Neural progenitor cell (in vitro differentiated cells): ENCODE data around the gene SLC25A47. TPM values are rescaled to one million over a fixed set of nuclear protein-coding genes. Genes with fewer than 3 reads are reported as not detected.

Experiments used
- DNase-seq: peaks from one replicate; pipeline ENCODE4 v3.0.0-alpha.2; 2016; ENCODE audit warnings: low spot score
- H2AFZ ChIP-seq: fragments of 200-600 bp; sonication (generic); replicated peaks from 2 replicates; pipeline ENCODE4 v1.6.1; 2016; ENCODE audit warnings: antibody characterized with exemption
- H3F3A ChIP-seq: fragments of 200-600 bp; sonication (generic); 2 replicates; pipeline ENCODE4 v1.6.1; 2016; ENCODE audit warnings: antibody characterized with exemption, low read depth
- H3K27ac ChIP-seq: fragments of 200-600 bp; sonication (generic); 2 replicates; pipeline ENCODE4 v1.5.1; 2016; ENCODE audit warnings: mild to moderate bottlenecking
- H3K27me3 ChIP-seq: fragments of 200-600 bp; sonication (generic); 2 replicates; pipeline ENCODE4 v1.6.1; 2016; ENCODE audit warnings: mild to moderate bottlenecking, moderate library complexity
- H3K36me3 ChIP-seq: fragments of 200-600 bp; sonication (generic); 2 replicates; pipeline ENCODE4 v1.5.1; 2016
- H3K4me1 ChIP-seq: fragments of 200-600 bp; sonication (generic); 2 replicates; pipeline ENCODE4 v1.6.1; 2016; ENCODE audit warnings: mixed run types
- H3K4me2 ChIP-seq: fragments of 200-600 bp; sonication (generic); 2 replicates; pipeline ENCODE4 v1.6.1; 2016
- H3K4me3 ChIP-seq: fragments of 200-600 bp; sonication (generic); 2 replicates; pipeline ENCODE4 v1.5.1; 2016
- H3K79me2 ChIP-seq: fragments of 200-600 bp; sonication (generic); 2 replicates; pipeline ENCODE4 v1.6.1; 2016; ENCODE audit warnings: low read depth
- H3K9ac ChIP-seq: fragments of 200-600 bp; sonication (generic); 2 replicates; pipeline ENCODE4 v1.6.1; 2016
- H3K9me3 ChIP-seq: fragments of 200-600 bp; sonication (generic); 2 replicates; pipeline ENCODE4 v1.5.1; 2016; ENCODE audit warnings: low read depth
- H4K20me1 ChIP-seq: fragments of 200-600 bp; sonication (generic); 2 replicates; pipeline ENCODE4 v1.6.1; 2016; ENCODE audit warnings: low read depth
- H3K27ac Mint-ChIP-seq: 3 replicates; pipeline ENCODE4 v1.8.0; 2021; ENCODE audit warnings: mixed read lengths
- H3K27me3 Mint-ChIP-seq: 2 replicates; pipeline ENCODE4 v1.8.0; 2022; ENCODE audit warnings: low read depth, mild to moderate bottlenecking, inconsistent platforms, moderate library complexity, mixed read lengths; ENCODE audit not compliant: insufficient read depth
- H3K36me3 Mint-ChIP-seq: 3 replicates; pipeline ENCODE4 v1.8.0; 2021; ENCODE audit warnings: mixed read lengths
- H3K4me1 Mint-ChIP-seq: 3 replicates; pipeline ENCODE4 v1.8.0; 2021; ENCODE audit warnings: mixed read lengths
- H3K4me3 Mint-ChIP-seq: 3 replicates; pipeline ENCODE4 v1.8.0; 2021; ENCODE audit warnings: mild to moderate bottlenecking, moderate library complexity, mixed read lengths
- H3K9me3 Mint-ChIP-seq: 3 replicates; pipeline ENCODE4 v1.8.0; 2020; ENCODE audit warnings: mixed read lengths
- CTCF ChIP-seq: fragments of 200-600 bp; sonication (generic); IDR thresholded peaks from 2 replicates; pipeline ENCODE4 v1.5.1; 2017; ENCODE audit warnings: antibody characterized with exemption, mild to moderate bottlenecking
- EZH2 ChIP-seq: fragments of 200-600 bp; sonication (generic); IDR thresholded peaks from 2 replicates; pipeline ENCODE4 v1.6.1; 2017; ENCODE audit warnings: antibody characterized with exemption, mild to moderate bottlenecking, moderate library complexity
- EZH2phosphoT487 ChIP-seq: fragments of 200-600 bp; sonication (generic); IDR thresholded peaks from 2 replicates; pipeline ENCODE4 v1.6.1; 2017; ENCODE audit warnings: antibody characterized with exemption
- total RNA-seq: library from RNA; depleted of rRNA; stranded (reverse); fragments of >200 nt; gene quantifications from 2 replicates; pipeline ENCODE4 v1.2.3, GENCODE V29; 2015; ENCODE audit warnings: low replicate concordance

Gene SLC25A47
- total RNA-seq, 1 donor from 2014 or later = not detected

- Histone ChIP-seq H3K4me2 (no peak overlapping the region), H3F3A (peaks cover 18% of the 10 kb centered on the region), H3K79me2 (peaks cover 25% of the 10 kb centered on the region), H3K4me1 (no peaks in the 10 kb centered on the region), H3K27me3 (no peaks in the 10 kb centered on the region), H4K20me1 (peaks cover 86% of the 10 kb centered on the region), H3K9ac (no peak overlapping the region), H3K36me3 (no peaks in the 10 kb centered on the region), H3K9me3 (no peaks in the 10 kb centered on the region), H2AFZ (no peak overlapping the region), H3K4me3 (no peak overlapping the region), H3K27ac (no peak overlapping the region)
- no peak for DNase-seq
- no peak for TF ChIP-seq CTCF
- Mint-ChIP-seq H3K27ac (no peak overlapping the region), H3K9me3 (no peaks in the 10 kb centered on the region), H3K4me1 (peaks cover 13% of the 10 kb centered on the region), H3K4me3 (no peak overlapping the region), H3K36me3 (peaks cover 7% of the 10 kb centered on the region), H3K27me3 (peaks cover 3% of the 10 kb centered on the region)
These were observed 30.8 kb upstream of the SLC25A47 start for GRCh38 chr14:100292301-100292775.

- Mint-ChIP-seq H3K9me3 (no peaks in the 10 kb centered on the region), H3K4me3 (no peak overlapping the region), H3K27ac (no peak overlapping the region), H3K27me3 (peaks cover 3% of the 10 kb centered on the region), H3K36me3 (peaks cover 7% of the 10 kb centered on the region), H3K4me1 (peaks cover 12% of the 10 kb centered on the region)
- H3F3A ChIP-seq = peaks cover 16% of the 10 kb centered on the region
- H3K9me3 ChIP-seq = no peaks in the 10 kb centered on the region
- TF ChIP-seq EZH2 = no peak
- no peak for TF ChIP-seq EZH2phosphoT487
- H3K4me2 ChIP-seq = no peak overlapping the region
- H3K4me1 ChIP-seq = no peaks in the 10 kb centered on the region
- H3K36me3 ChIP-seq = no peaks in the 10 kb centered on the region
- H4K20me1 ChIP-seq = peaks cover 86% of the 10 kb centered on the region
- no peak for DNase-seq
- H2AFZ ChIP-seq = no peak overlapping the region
- peaks cover 31% of the 10 kb centered on the region for H3K79me2 ChIP-seq
- no peak overlapping the region for H3K4me3 ChIP-seq
- H3K9ac ChIP-seq = no peak overlapping the region
- H3K27ac ChIP-seq = no peak overlapping the region
- no peaks in the 10 kb centered on the region for H3K27me3 ChIP-seq
These were observed 30.2 kb upstream of the SLC25A47 start for GRCh38 chr14:100292776-100293461.

DNA sequence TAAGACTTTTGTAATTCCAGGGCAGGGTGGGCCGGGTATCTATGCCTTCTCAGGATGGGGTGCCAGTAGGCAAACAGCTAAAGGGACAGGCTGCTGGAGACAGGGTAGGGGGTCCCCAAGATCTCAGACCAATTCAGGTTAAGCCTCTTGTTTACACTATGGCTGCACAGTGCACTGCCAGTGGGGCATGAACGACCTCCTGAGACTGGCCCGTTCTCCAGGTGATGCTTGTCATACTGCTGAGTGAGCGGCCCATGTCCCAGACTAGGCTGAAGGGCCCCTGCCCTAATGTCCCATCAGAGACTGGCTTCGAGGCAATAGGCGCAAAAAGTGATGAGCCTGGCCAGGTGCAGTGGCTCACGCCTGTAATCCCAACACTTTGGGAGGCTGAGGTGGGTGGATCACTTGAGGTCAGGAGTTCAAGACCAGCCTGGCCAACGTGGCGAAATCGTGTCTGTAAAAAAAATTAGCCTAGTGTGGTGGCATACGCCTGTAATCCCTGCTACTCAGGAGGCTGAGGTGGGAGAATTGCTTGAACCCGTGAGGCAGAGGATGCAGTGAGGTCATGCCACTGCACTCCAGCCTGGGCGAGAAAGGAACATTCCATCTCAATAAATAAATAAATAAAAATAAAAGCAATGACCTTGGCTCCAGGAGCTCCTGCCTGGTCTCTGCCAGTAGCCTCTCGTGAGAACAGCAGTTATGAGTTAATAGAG, 29.5 kb upstream of the SLC25A47 start:
- Histone ChIP-seq H2AFZ (no peak overlapping the region), H4K20me1 (peaks cover 90% of the 10 kb centered on the region), H3K79me2 (peaks cover 38% of the 10 kb centered on the region), H3K9ac (no peak overlapping the region), H3K36me3 (no peaks in the 10 kb centered on the region), H3F3A (peaks cover 12% of the 10 kb centered on the region), H3K4me3 (no peak overlapping the region), H3K9me3 (no peaks in the 10 kb centered on the region), H3K27me3 (no peaks in the 10 kb centered on the region), H3K4me2 (no peak overlapping the region), H3K4me1 (no peaks in the 10 kb centered on the region), H3K27ac (no peak overlapping the region)
- no peak overlapping the region for H3K27ac Mint-ChIP-seq
- H3K27me3 Mint-ChIP-seq = peaks cover 3% of the 10 kb centered on the region
- H3K9me3 Mint-ChIP-seq = no peaks in the 10 kb centered on the region
- TF ChIP-seq EZH2phosphoT487 (no peak), EZH2 (no peak), CTCF (no peak)
- peaks cover 10% of the 10 kb centered on the region for H3K4me1 Mint-ChIP-seq
- no peak for DNase-seq
- no peak overlapping the region for H3K4me3 Mint-ChIP-seq
- H3K36me3 Mint-ChIP-seq = peaks cover 13% of the 10 kb centered on the region
